Neuronal stem cell (in vitro differentiated cells): Measurements from ENCODE around the gene PMPCA.

Experiments
- DNase-seq: peaks from one replicate; pipeline ENCODE4 v3.0.0-alpha.2; 2013; ENCODE audit warnings: low spot score
- H2AFZ ChIP-seq: one replicate; pipeline ENCODE4 v1.6.1; 2013; ENCODE audit warnings: mild to moderate bottlenecking, low read length, inconsistent platforms
- H2AK5ac ChIP-seq: 2 replicates; pipeline ENCODE4 v1.6.1; 2013; ENCODE audit warnings: low read depth, mild to moderate bottlenecking, inconsistent platforms, low read length, moderate library complexity, mixed read lengths
- H2BK120ac ChIP-seq: 2 replicates; pipeline ENCODE4 v1.6.1; 2013; ENCODE audit warnings: low read depth, mild to moderate bottlenecking, inconsistent platforms, low read length, moderate library complexity, mixed read lengths
- H2BK12ac ChIP-seq: one replicate; pipeline ENCODE4 v1.6.1; 2013; ENCODE audit warnings: low read length, inconsistent platforms
- H2BK15ac ChIP-seq: 2 replicates; pipeline ENCODE4 v1.6.1; 2013; ENCODE audit warnings: mild to moderate bottlenecking, low read length, inconsistent platforms, mixed read lengths
- H2BK5ac ChIP-seq: one replicate; pipeline ENCODE4 v1.6.1; 2013; ENCODE audit warnings: inconsistent platforms, mild to moderate bottlenecking, low read length, moderate library complexity
- H3K14ac ChIP-seq: one replicate; pipeline ENCODE4 v1.6.1; 2013; ENCODE audit warnings: low read length, inconsistent platforms
- H3K18ac ChIP-seq: 2 replicates; pipeline ENCODE4 v1.6.1; 2013; ENCODE audit warnings: low read length, inconsistent platforms
- H3K23ac ChIP-seq: 2 replicates; pipeline ENCODE4 v1.6.1; 2013; ENCODE audit warnings: low read depth, mild to moderate bottlenecking, mixed read lengths, low read length, inconsistent platforms; ENCODE audit not compliant: poor library complexity
- H3K27ac ChIP-seq: replicated peaks from 3 replicates; pipeline ENCODE4 v1.5.1; 2013; ENCODE audit warnings: low read length, inconsistent platforms
- H3K27me3 ChIP-seq, 3 experiments: 2 replicates each; pipeline ENCODE4 v1.6.1; 2013; ENCODE audit warnings: low read length in 3 of 3, mild to moderate bottlenecking in 2 of 3, inconsistent platforms in 1 of 3, low read depth in 1 of 3, mixed read lengths in 1 of 3, moderate library complexity in 1 of 3; ENCODE audit not compliant: control insufficient read depth in 3 of 3, insufficient read depth in 3 of 3
- H3K36me3 ChIP-seq, 2 donors: replicated peaks in 1 of 2; 2 replicates each; pipeline ENCODE4 v1.6.1; 2013; ENCODE audit warnings: low read length in 2 of 2; ENCODE audit not compliant: control insufficient read depth in 2 of 2, insufficient read depth in 2 of 2
- H3K4ac ChIP-seq: 2 replicates; pipeline ENCODE4 v1.6.1; 2013; ENCODE audit warnings: inconsistent platforms, mild to moderate bottlenecking, low read length, moderate library complexity
- H3K4me1 ChIP-seq, 2 donors: 1 replicate in 1 of 2; 2 replicates in 1 of 2; pipeline ENCODE4 v1.6.1; 2013; ENCODE audit warnings: low read length in 2 of 2, low read depth in 1 of 2; ENCODE audit not compliant: control insufficient read depth in 2 of 2, insufficient read depth in 1 of 2
- H3K4me2 ChIP-seq: one replicate; pipeline ENCODE4 v1.6.1; 2013; ENCODE audit warnings: mild to moderate bottlenecking, low read length, inconsistent platforms; ENCODE audit not compliant: insufficient read depth, poor library complexity, severe bottlenecking
- H3K4me3 ChIP-seq, 2 donors: 2 replicates each; pipeline ENCODE4 v1.5.1; 2013; ENCODE audit warnings: low read length in 2 of 2, mild to moderate bottlenecking in 2 of 2, inconsistent platforms in 1 of 2, moderate library complexity in 1 of 2
- H3K79me1 ChIP-seq: one replicate; pipeline ENCODE4 v1.6.1; 2013; ENCODE audit warnings: low read depth, mild to moderate bottlenecking, inconsistent platforms, low read length, moderate library complexity
- H3K9ac ChIP-seq: one replicate; pipeline ENCODE4 v1.6.1; 2013; ENCODE audit warnings: mild to moderate bottlenecking, low read depth, low read length, inconsistent platforms; ENCODE audit not compliant: poor library complexity
- H3K9me3 ChIP-seq, 2 donors: replicated peaks in 1 of 2; 2 replicates each; pipeline versions ENCODE3 to v1.6.1; 2013; ENCODE audit warnings: low read length in 2 of 2, mild to moderate bottlenecking in 2 of 2, inconsistent platforms in 1 of 2, low read depth in 1 of 2, mixed read lengths in 1 of 2, moderate library complexity in 1 of 2; ENCODE audit not compliant: control insufficient read depth in 2 of 2, insufficient read depth in 1 of 2
- H4K8ac ChIP-seq: one replicate; pipeline ENCODE4 v1.6.1; 2013; ENCODE audit warnings: low read depth, mild to moderate bottlenecking, inconsistent platforms, low read length, moderate library complexity
- H4K91ac ChIP-seq: one replicate; pipeline ENCODE4 v1.6.1; 2013; ENCODE audit warnings: low read length, low read depth, mild to moderate bottlenecking, inconsistent platforms; ENCODE audit not compliant: poor library complexity
- WGBS, 2 donors: extraction: QIAGEN DNeasy Blood & Tissue Kit; methylation state at CpG; one replicate each; pipeline ENCODE4 v1.1.7; 2013; ENCODE audit warnings: missing lambda C conversion rate in 2 of 2, mixed read lengths in 1 of 2; ENCODE audit not compliant: insufficient read length in 2 of 2, insufficient replicate concordance in 1 of 2; ENCODE audit errors: extremely low coverage in 2 of 2; 5-methylcytosine and 5-hydroxymethylcytosine counted together

Gene PMPCA

DNA sequence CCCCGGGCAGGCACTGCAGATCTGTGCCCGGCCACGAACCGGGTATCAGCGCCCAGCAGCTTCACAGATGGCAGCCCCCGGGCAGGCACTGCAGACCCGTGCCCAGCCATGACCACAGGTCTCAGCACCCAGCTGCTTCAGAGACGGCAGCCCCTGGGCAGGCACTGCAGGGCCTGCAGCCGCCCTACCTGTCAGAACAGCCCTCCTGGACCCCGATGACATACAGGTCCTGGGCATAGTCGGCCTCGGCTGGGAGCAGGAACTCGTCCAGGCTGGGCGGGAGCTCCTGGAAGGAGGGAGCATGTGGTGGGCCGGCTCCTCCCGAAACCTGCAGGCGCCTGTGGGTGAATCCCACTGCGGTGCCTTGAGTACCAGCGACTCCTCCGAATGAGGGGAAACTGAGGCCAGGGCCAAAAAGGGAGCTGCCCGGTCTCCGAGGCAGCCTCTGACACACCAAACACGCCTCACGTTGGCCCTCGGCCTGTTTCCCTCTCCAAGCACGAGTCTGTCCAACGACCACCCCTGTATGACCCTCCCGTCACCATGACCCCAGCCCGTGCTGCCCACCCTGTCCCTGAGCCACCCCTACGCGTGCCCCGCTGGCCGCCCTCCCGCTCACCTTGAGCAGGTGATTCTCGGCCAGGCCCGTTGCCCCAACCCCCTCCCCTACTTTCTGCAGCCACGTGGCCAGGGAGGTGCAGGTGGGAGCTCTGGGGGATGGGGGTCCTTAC, 23.6 kb downstream of the PMPCA start:
- H3K14ac ChIP-seq = no peak overlapping the region
- H2AK5ac ChIP-seq = no peak overlapping the region
- peak overlapping the region; percentile 43 for H4K8ac ChIP-seq
- H2BK5ac ChIP-seq = no peak overlapping the region
- peaks cover 12 to 71% of the 10 kb centered on the region in 2 donors for H3K36me3 ChIP-seq
- DNase-seq = no peak
- no peak overlapping the region for H3K4me3 ChIP-seq
- no peak overlapping the region for H2BK12ac ChIP-seq
- H2AFZ ChIP-seq = no peak overlapping the region
- no peak overlapping the region for H2BK15ac ChIP-seq
- H2BK120ac ChIP-seq = no peak overlapping the region
- WGBS, 2 donors = no CpG with 5 or more reads among the region's 37 CpGs
- H3K9ac ChIP-seq = peak overlapping the region; percentile 77
- peaks cover 7 to 12% of the 10 kb centered on the region in 2 donors for H3K4me1 ChIP-seq
- no peaks in the 10 kb centered on the region for H3K9me3 ChIP-seq
- no peak overlapping the region for H3K18ac ChIP-seq
- H3K27me3 ChIP-seq = no peaks in the 10 kb centered on the region
- H3K79me1 ChIP-seq = peaks cover 16% of the 10 kb centered on the region
- no peak overlapping the region for H3K4ac ChIP-seq
- no peak overlapping the region for H3K4me2 ChIP-seq
- no peak overlapping the region for H4K91ac ChIP-seq
- no peak overlapping the region for H3K27ac ChIP-seq
- peak overlapping the region; percentile 55 for H3K23ac ChIP-seq

DNA sequence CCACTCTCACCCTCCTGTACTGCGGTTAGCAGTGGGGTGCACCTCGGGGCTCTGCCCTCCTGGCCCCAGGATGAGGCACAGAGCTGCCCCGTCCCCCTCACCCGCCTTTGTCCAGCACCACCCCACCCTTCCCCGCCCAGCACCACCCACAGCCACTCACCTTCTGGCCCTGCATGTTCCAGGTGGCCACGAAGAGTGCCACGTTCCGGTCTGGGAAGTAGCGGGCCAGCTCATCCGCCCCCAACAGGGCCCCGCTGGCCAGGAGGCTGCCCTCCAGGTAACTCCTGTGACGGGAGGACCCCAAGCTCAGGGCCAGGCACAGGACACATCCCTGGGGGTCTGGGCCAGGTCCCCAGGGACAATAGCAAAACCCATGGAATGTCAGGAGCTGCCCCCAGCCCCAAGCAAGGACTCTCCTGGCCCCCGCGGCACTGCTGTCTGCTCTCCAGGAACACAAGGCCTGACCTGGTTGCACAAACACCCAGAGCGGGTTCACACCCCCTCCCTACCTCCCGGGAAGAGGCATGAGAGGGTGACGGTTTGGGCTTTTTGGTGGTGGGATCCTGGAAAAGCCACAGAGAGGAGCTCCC, 24.2 kb downstream of the PMPCA start:
- Histone ChIP-seq H4K91ac (no peak overlapping the region), H4K8ac (no peak overlapping the region), H3K4me1 (peaks cover 7 to 12% of the 10 kb centered on the region in 2 donors), H3K27me3 (no peaks in the 10 kb centered on the region), H2AK5ac (no peak overlapping the region), H2BK5ac (no peak overlapping the region), H2BK15ac (no peak overlapping the region), H3K14ac (no peak overlapping the region), H2AFZ (no peak overlapping the region), H2BK12ac (no peak overlapping the region), H3K4me2 (no peak overlapping the region), H3K36me3 (peaks cover 8 to 64% of the 10 kb centered on the region in 2 donors), H3K18ac (no peak overlapping the region), H3K9ac (no peak overlapping the region), H3K4ac (no peak overlapping the region), H3K23ac (no peak overlapping the region), H3K79me1 (peaks cover 18% of the 10 kb centered on the region), H3K27ac (no peak overlapping the region), H2BK120ac (no peak overlapping the region), H3K4me3 (no peak overlapping the region), H3K9me3 (no peaks in the 10 kb centered on the region)
- no CpG with 5 or more reads among the region's 17 CpGs for WGBS, 2 donors
- no peak for DNase-seq

GRCh38 chr9:136436055-136436634, 25.7 kb downstream of the PMPCA start:
- H2BK5ac ChIP-seq = no peak overlapping the region
- no peak overlapping the region for H3K4me3 ChIP-seq
- WGBS, 2 donors = no CpG with 5 or more reads among the region's 25 CpGs

DNA sequence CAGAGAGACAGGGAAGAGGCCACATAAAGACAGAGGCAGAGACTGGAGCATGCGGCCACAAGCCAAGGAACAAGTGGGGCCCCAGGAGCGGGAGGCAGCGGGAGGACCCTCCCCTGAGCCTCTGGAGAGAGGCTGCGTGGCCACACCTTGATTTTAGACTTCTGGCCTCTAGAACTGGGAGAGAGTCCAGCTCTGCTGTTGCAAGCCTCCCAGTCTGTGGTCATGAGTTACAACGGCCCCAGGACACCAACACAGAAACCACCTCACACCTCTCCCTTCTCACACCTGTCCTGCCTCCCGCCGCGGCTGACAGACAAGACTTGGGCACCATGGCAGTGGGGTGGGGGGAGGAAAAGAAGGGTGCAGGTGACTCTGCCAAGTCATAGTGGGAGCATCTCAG, 27.0 kb downstream of the PMPCA start:
- Histone ChIP-seq H3K4me2 (peak overlapping the region; percentile 18), H2BK12ac (no peak overlapping the region), H3K4ac (no peak overlapping the region), H2AK5ac (peak overlapping the region; percentile 56), H3K9ac (peak overlapping the region; percentile 72), H3K36me3 (peaks cover 19 to 70% of the 10 kb centered on the region in 2 donors), H3K14ac (peak overlapping the region; percentile 38), H3K4me3 (peak overlapping the region in 1 of 2 donors; percentile 87), H2BK15ac (no peak overlapping the region), H3K18ac (no peak overlapping the region), H3K9me3 (no peaks in the 10 kb centered on the region), H4K91ac (no peak overlapping the region), H2BK5ac (no peak overlapping the region), H3K27me3 (no peaks in the 10 kb centered on the region), H2BK120ac (no peak overlapping the region), H3K27ac (no peak overlapping the region), H3K4me1 (peaks cover 8 to 17% of the 10 kb centered on the region in 2 donors), H3K79me1 (peaks cover 18% of the 10 kb centered on the region), H4K8ac (no peak overlapping the region), H2AFZ (no peak overlapping the region), H3K23ac (peak overlapping the region; percentile 60)
- no peak for DNase-seq
- WGBS, 2 donors = no CpG with 5 or more reads among the region's 8 CpGs

More at GRCh38 chr9:136436055-136436634, 25.7 kb downstream of the PMPCA start:
- Histone ChIP-seq H2BK120ac (no peak overlapping the region), H2BK12ac (no peak overlapping the region), H3K4me2 (no peak overlapping the region), H2AK5ac (no peak overlapping the region), H3K18ac (no peak overlapping the region), H2BK15ac (no peak overlapping the region), H3K27ac (no peak overlapping the region), H3K4me1 (peaks cover 8 to 17% of the 10 kb centered on the region in 2 donors), H3K14ac (no peak overlapping the region), H3K9me3 (no peaks in the 10 kb centered on the region), H2AFZ (no peak overlapping the region), H3K79me1 (peaks cover 18% of the 10 kb centered on the region), H3K23ac (no peak overlapping the region), H3K9ac (peak overlapping the region; percentile 70), H4K8ac (no peak overlapping the region), H3K4ac (no peak overlapping the region), H3K27me3 (no peaks in the 10 kb centered on the region), H3K36me3 (peaks cover 12 to 65% of the 10 kb centered on the region in 2 donors), H4K91ac (no peak overlapping the region)
- no peak for DNase-seq
